ENCODE results near the gene GJA5.

Gene GJA5

GRCh38 chr1:147785794-147786506, 25.5 kb upstream of the GJA5 start:
- no peak overlapping the region for H3K4me3 ChIP-seq (ENCODE audit: low read depth, low read length)
- H3K27me3 ChIP-seq (replicated peaks) = no peaks in the 10 kb centered on the region
- in situ Hi-C loops (cut with HindIII; ENCODE audit: low pct_ligation_motif_present, low sequenced_read_pairs) = no loop called here
- H3K27ac ChIP-seq = no peak overlapping the region
- TF ChIP-seq CTCF (IDR thresholded peaks at IDR 0.05; ENCODE audit: low read depth, low read length, missing control alignments) = no peak
- no peaks in the 10 kb centered on the region for H3K36me3 ChIP-seq (replicated peaks)
- DNase-seq = no peak

GRCh38 chr1:147784941-147785340, 24.5 kb upstream of the GJA5 start:
- no peak for DNase-seq
- Histone ChIP-seq H3K36me3 (replicated peaks) (no peaks in the 10 kb centered on the region), H3K27me3 (replicated peaks) (no peaks in the 10 kb centered on the region), H3K4me3 (ENCODE audit: low read depth, low read length) (no peak overlapping the region), H3K27ac (no peak overlapping the region)
- in situ Hi-C loops (cut with HindIII; ENCODE audit: low pct_ligation_motif_present, low sequenced_read_pairs) = no loop called here
- TF ChIP-seq CTCF (IDR thresholded peaks at IDR 0.05; ENCODE audit: low read depth, low read length, missing control alignments) = no peak

- in situ Hi-C loops (cut with HindIII; ENCODE audit: low pct_ligation_motif_present, low sequenced_read_pairs) = no loop called here
- TF ChIP-seq CTCF (IDR thresholded peaks at IDR 0.05; ENCODE audit: low read depth, low read length, missing control alignments) = no peak
These were observed 20.7 kb upstream of the GJA5 start for GRCh38 chr1:147781056-147781471.

GRCh38 chr1:147777694-147778093, 17.3 kb upstream of the GJA5 start:
- Histone ChIP-seq H3K27me3 (replicated peaks) (no peaks in the 10 kb centered on the region), H3K4me3 (ENCODE audit: low read depth, low read length) (no peak overlapping the region), H3K36me3 (replicated peaks) (no peaks in the 10 kb centered on the region), H3K27ac (no peak overlapping the region)
- DNase-seq = no peak
- no peak for TF ChIP-seq CTCF (IDR thresholded peaks at IDR 0.05; ENCODE audit: low read depth, low read length, missing control alignments)
- in situ Hi-C loops (cut with HindIII; ENCODE audit: low pct_ligation_motif_present, low sequenced_read_pairs) = no loop called here

More at GRCh38 chr1:147781056-147781471, 20.7 kb upstream of the GJA5 start:
- H3K27me3 ChIP-seq (replicated peaks) = no peaks in the 10 kb centered on the region
- no peak overlapping the region for H3K27ac ChIP-seq
- H3K36me3 ChIP-seq (replicated peaks) = no peaks in the 10 kb centered on the region
- no peak overlapping the region for H3K4me3 ChIP-seq (ENCODE audit: low read depth, low read length)
- DNase-seq = no peak

- no peak for TF ChIP-seq CTCF (IDR thresholded peaks at IDR 0.05; ENCODE audit: low read depth, low read length, missing control alignments)
- Histone ChIP-seq H3K27me3 (replicated peaks) (no peaks in the 10 kb centered on the region), H3K36me3 (replicated peaks) (no peaks in the 10 kb centered on the region), H3K27ac (no peak overlapping the region), H3K4me3 (ENCODE audit: low read depth, low read length) (no peak overlapping the region)
- no peak for DNase-seq
- in situ Hi-C loops (cut with HindIII; ENCODE audit: low pct_ligation_motif_present, low sequenced_read_pairs) = no loop called here
These were observed 12.9 kb upstream of the GJA5 start for GRCh38 chr1:147773215-147773715.

- in situ Hi-C loops (cut with HindIII; ENCODE audit: low pct_ligation_motif_present, low sequenced_read_pairs) = no loop called here
- TF ChIP-seq CTCF (IDR thresholded peaks at IDR 0.05; ENCODE audit: low read depth, low read length, missing control alignments) = no peak
These were observed 12.2 kb upstream of the GJA5 start for GRCh38 chr1:147772570-147772969.

More at GRCh38 chr1:147772570-147772969, 12.2 kb upstream of the GJA5 start:
- H3K4me3 ChIP-seq (ENCODE audit: low read depth, low read length) = no peak overlapping the region
- no peaks in the 10 kb centered on the region for H3K36me3 ChIP-seq (replicated peaks)
- no peak for DNase-seq
- no peak overlapping the region for H3K27ac ChIP-seq
- H3K27me3 ChIP-seq (replicated peaks) = no peaks in the 10 kb centered on the region

Measured in brain microvascular endothelial cell (primary cell).